DOHH2 (cell line): ENCODE measurements around the gene SPATS1.

Experiments used
- EZH2phosphoT487 ChIP-seq: fragments of 200-600 bp; sonication (generic); IDR thresholded peaks from 2 replicates; pipeline ENCODE4 v1.6.1; 2017; ENCODE audit warnings: borderline replicate concordance, mild to moderate bottlenecking, antibody characterized with exemption, low read length, moderate library complexity, mixed read lengths
- TF ChIP-seq, protein P1 (sequence below): fragments of 200-600 bp; sonication (generic); IDR thresholded peaks from one replicate; pipeline ENCODE4 v1.5.1; 2014; ENCODE audit warnings: antibody characterized with exemption, mild to moderate bottlenecking, low read depth, low read length; ENCODE audit not compliant: poor library complexity, severe bottlenecking

DNA sequence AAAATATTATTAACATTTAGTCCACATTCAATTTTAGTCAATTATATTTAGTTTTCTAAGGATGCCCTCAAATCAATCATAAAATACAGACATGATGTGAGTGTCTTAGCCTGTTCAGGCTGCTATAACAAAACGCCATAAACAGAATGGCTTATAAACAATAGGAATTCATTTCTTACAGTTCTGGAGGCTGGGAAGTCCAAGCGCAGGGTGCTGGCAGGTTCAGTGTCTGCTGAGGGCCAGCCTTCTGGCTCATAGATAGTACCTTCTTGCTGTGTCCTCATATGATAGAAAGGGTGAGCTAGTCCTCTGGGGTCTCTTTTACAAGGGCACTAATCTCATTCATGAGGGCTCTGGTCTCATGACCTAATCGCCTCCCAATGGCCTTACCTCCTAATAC is 35.0 kb downstream of the SPATS1 start:
- TF ChIP-seq, protein P1, sequence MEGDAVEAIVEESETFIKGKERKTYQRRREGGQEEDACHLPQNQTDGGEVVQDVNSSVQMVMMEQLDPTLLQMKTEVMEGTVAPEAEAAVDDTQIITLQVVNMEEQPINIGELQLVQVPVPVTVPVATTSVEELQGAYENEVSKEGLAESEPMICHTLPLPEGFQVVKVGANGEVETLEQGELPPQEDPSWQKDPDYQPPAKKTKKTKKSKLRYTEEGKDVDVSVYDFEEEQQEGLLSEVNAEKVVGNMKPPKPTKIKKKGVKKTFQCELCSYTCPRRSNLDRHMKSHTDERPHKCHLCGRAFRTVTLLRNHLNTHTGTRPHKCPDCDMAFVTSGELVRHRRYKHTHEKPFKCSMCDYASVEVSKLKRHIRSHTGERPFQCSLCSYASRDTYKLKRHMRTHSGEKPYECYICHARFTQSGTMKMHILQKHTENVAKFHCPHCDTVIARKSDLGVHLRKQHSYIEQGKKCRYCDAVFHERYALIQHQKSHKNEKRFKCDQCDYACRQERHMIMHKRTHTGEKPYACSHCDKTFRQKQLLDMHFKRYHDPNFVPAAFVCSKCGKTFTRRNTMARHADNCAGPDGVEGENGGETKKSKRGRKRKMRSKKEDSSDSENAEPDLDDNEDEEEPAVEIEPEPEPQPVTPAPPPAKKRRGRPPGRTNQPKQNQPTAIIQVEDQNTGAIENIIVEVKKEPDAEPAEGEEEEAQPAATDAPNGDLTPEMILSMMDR: no peak
- TF ChIP-seq EZH2phosphoT487: no peak
